ENCODE results near the gene MRGPRG.

DNA sequence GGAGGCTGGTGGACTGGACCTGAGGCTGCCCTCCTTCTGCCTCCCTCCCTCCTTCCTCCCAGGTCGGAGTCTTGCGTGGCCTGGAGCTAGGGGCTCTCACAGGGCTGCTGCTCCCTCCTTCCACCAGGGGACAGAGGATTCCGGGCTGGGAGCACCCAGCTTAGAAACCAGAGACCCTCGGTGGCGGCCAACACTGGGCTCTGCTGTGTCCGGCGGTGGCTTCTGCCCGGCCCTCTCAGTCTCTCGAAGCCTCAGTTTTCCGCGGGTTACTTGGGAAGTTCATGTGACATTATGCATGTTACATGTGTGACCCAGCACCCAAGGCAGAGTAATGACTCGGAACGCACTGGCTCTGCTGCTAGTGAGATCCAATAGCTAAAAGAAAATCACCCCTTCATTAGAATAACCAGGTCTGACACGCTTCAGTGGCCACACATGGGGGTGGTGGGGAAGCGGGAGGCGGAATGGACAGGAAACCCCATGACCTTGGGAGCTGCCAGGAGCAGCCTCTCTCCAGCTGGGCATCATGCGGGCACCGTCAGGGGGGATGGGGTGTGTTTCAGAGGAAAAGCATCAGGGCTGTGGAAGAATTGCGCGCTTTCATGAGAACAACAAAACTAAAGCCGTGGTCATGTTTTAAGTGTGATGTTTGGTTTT is 5.9 kb upstream of the MRGPRG start:
- no peak for TF ChIP-seq POLR2AphosphoS5 (IDR thresholded peaks at IDR 0.05; ENCODE audit: low read depth, low read length)
- TF ChIP-seq POLR2A (IDR thresholded peaks at IDR 0.05; ENCODE audit: low read depth, low read length) = no peak
